ENCODE results near the gene TMEM161A.

TMEM161A gene

GRCh38 chr19:19095691-19096090, 42.6 kb downstream of the TMEM161A start:
- DNase-seq: no peak

DNA sequence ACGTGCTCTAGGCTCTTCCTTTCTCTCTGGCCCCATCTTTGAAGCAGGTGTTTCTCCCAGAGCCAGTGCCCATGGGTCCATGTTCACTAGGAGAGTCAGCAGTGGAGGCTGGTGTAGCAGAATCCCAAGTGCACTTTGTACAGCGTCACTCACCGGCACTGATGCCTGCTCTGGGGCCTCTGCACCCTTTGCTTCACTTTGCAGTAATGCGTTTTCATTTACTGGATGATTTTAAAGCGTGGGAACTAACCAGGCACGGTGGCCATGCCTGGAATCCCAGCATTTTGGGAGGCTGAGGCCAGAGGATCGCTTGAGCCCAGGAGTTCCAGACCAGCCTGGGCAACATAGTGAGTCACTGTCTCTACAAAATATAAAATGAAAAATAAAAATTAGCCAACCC, 43.8 kb downstream of the TMEM161A start:
- DNase-seq: no peak

GRCh38 chr19:19087676-19088075, 50.6 kb downstream of the TMEM161A start:
- no peak for DNase-seq

DNA sequence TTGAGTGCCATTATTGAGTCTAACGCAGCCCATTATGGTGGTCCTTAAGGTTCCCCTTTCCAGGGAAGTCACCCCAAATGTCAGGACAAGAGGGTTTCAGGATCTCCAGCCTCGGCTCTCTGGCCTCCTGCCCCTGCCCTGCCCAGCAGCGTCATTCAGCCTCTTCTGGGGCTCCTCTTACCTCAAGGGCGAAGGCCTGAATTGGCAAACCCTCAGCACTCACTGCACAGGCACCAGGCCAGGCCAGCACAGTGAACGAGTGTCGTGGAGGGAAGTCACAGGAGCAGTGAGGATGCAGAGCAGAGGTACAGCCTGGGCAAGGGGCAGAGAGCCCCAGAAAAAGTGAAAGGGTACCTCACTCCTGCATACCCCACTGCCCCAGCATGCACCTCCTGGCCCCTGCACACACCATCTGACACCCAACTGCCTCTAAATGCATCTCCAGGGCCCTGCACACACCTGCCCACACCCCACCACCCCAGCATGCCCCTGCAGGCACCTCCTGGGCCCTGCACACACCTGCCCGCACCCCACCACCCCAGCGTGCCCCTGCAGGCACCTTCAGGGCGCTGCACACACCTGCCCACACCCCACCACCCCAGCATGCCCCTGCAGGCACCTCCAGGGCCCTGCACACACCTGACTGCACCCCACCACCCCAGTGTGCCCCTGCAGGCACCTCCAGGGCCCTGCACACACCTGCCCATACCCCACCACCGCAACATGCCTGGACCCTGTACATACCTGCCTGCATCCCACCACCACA, 54.7 kb downstream of the TMEM161A start:
- no peak for DNase-seq

- no peak for DNase-seq
These were observed 56.6 kb downstream of the TMEM161A start for GRCh38 chr19:19081642-19082151.

DNA sequence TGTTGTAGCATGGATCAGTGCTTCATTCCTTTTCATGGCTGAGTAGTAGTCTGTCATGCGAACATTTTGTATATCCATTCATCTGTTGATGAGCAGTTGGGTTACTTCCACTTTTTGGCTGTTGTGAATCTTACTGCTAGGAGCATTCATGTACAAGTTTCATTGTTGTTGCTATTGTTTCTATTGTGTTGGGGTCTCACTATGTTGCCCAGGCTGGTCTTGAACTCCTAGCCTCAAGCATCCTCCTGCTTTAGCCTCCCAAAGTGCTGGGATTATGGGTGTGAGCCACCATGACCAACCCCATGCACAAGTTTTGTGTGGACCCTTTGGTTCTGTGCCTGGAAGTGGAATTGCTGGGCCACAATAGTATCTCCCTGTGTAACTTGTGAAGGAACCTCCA, 58.7 kb downstream of the TMEM161A start:
- DNase-seq: no peak

- no peak for DNase-seq
These were observed 59.5 kb downstream of the TMEM161A start for GRCh38 chr19:19078801-19079200.

GRCh38 chr19:19077103-19077502, 61.2 kb downstream of the TMEM161A start:
- DNase-seq: no peak

DNA sequence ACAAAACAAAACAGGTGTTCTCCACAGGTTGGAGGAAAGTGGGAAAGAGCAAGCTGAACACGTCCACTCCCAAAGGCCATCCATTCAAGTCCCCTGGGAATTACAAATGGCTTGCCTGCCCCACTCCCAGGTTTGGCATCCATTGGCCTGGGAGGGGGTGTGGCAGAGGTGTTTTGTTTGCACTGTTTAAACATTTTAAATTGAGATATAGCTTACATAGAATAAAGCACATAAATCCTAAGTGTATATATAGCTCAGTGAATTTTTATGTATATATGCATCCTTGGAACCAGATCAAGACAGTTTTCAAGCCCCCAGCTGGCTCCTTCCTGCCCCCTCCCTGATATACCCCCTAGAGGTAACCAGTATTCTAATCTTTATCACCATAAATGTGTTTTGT, 61.8 kb downstream of the TMEM161A start:
- DNase-seq: no peak

DNA sequence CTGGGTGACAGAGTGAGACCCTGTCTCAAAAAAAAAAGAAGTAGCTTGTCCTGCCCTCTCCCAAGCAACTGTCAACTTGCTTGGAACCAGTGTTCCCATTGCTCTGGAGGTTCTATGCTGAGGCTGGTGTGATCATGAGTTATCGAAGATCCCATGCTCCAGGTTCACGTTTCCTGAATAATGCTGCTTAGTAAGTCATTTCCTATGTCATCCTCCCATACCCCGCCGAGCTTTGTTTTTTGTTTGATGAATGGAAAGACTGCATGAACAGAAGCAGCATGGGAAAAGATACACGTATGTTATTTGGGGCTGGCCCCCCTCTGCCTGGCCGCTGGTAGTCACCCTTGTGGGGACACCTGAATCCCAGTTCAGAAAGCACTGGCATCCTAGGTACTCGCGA, 63.2 kb downstream of the TMEM161A start:
- no peak for DNase-seq

DNA sequence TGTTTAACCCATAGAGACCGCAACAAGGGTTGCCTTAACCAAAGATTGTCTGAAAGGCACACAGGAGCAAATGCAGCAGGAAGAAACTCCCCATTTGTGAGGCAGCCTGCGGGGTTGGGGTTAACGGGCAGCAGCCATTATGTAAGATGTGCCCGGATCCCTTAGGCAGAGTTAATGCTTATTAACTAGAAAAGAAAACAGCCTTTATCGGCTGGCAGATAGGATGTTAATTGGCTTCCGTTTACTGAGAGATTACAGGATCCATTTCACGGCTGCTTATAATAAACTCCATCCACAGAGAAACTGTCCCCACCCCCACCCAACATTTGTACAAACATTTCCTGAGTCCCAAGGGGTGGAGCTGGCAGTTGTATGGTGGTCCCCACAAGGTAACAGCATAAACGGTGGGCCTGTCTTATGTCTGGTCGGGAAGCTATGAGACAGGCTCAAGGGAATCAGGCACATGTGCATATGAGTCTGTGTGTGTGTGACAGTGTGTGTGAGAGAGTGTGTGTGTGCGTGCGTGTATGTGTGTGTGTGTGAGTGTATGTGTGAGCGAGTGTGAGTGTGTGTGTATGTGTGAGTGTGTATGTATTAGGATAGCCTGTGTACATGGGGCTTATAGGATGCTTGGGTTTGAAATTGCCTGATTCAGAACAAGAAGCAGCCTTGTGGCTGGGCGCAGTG, 63.9 kb downstream of the TMEM161A start:
- DNase-seq: no peak

DNA sequence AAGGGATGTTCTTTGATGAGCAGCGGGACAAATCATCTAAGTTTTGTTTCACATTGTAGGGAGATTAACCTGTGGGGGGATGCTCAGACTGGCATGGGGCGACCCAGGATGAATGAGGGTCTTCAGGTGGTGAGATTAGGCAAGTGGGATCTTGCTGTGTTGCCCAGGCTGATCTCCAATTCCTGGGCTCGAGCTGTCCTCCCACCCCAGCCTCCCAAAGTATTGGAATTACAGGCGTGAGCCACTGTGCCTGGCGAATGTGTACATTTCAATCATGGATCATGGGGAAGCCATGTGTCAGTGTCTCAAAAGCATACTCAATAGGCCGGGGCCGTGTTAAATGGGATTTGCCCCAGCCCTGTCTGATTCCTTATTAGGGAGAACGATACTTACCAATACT, 66.4 kb downstream of the TMEM161A start:
- DNase-seq: no peak

All from NCI-H446 (cell line).